ENCODE results near the gene ATRNL1. TPM values are rescaled to one million over a fixed set of nuclear protein-coding genes. Genes with fewer than 3 reads are reported as not detected.

The ATRNL1 gene
- total RNA-seq, 1 experiment from 2014 or later: 28.7 TPM

- TF ChIP-seq, protein P1, sequence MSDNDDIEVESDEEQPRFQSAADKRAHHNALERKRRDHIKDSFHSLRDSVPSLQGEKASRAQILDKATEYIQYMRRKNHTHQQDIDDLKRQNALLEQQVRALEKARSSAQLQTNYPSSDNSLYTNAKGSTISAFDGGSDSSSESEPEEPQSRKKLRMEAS (CRISPR knock-in tag; IDR thresholded peaks at IDR 0.05): no peak
- TF ChIP-seq E2F5 (CRISPR knock-in tag; IDR thresholded peaks at IDR 0.05): 0 out of 2 replicates have a peak, but pooled peaks have one; percentile 14
- no peak for TF ChIP-seq ZNF219 (CRISPR knock-in tag; IDR thresholded peaks at IDR 0.05; ENCODE audit: borderline replicate concordance)
- TF ChIP-seq HMGXB4 (CRISPR knock-in tag; IDR thresholded peaks at IDR 0.05): peak; percentile 87; the same call in 1 of the 2 replicates
- TF ChIP-seq, protein P2, sequence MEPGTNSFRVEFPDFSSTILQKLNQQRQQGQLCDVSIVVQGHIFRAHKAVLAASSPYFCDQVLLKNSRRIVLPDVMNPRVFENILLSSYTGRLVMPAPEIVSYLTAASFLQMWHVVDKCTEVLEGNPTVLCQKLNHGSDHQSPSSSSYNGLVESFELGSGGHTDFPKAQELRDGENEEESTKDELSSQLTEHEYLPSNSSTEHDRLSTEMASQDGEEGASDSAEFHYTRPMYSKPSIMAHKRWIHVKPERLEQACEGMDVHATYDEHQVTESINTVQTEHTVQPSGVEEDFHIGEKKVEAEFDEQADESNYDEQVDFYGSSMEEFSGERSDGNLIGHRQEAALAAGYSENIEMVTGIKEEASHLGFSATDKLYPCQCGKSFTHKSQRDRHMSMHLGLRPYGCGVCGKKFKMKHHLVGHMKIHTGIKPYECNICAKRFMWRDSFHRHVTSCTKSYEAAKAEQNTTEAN (CRISPR knock-in tag; IDR thresholded peaks at IDR 0.05): no peak
- no peak for TF ChIP-seq NR3C1 (CRISPR knock-in tag; conservative IDR thresholded peaks at IDR 0.05; ENCODE audit: low read depth)
- no peak for TF ChIP-seq TP53 (CRISPR knock-in tag; IDR thresholded peaks at IDR 0.05)
- TF ChIP-seq FOXJ3 (CRISPR knock-in tag; IDR thresholded peaks at IDR 0.05; ENCODE audit: borderline replicate concordance): no peak
- peak; percentile 19; the same call in 1 of the 2 replicates for TF ChIP-seq ETV6 (CRISPR knock-in tag; IDR thresholded peaks at IDR 0.05)
- TF ChIP-seq, protein P3, sequence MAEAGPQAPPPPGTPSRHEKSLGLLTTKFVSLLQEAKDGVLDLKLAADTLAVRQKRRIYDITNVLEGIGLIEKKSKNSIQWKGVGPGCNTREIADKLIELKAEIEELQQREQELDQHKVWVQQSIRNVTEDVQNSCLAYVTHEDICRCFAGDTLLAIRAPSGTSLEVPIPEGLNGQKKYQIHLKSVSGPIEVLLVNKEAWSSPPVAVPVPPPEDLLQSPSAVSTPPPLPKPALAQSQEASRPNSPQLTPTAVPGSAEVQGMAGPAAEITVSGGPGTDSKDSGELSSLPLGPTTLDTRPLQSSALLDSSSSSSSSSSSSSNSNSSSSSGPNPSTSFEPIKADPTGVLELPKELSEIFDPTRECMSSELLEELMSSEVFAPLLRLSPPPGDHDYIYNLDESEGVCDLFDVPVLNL (CRISPR knock-in tag; IDR thresholded peaks at IDR 0.05; ENCODE audit: borderline replicate concordance, low read depth): 0 out of 2 replicates have a peak, but pooled peaks have one; percentile 28
- no peak for TF ChIP-seq MLX (CRISPR knock-in tag; IDR thresholded peaks at IDR 0.05)
- TF ChIP-seq ATF1 (CRISPR knock-in tag; IDR thresholded peaks at IDR 0.05): no peak
- peak; percentile 54; the same call in 1 of the 2 replicates for TF ChIP-seq FOXP1 (CRISPR knock-in tag; IDR thresholded peaks at IDR 0.05; ENCODE audit: borderline replicate concordance)
- TF ChIP-seq JUN (CRISPR knock-in tag; IDR thresholded peaks at IDR 0.05): no peak
- no peak for TF ChIP-seq KAT7 (CRISPR knock-in tag; IDR thresholded peaks at IDR 0.05; ENCODE audit: borderline replicate concordance)
- TF ChIP-seq USF2 (CRISPR knock-in tag; IDR thresholded peaks at IDR 0.05): no peak
- TF ChIP-seq NR2C2 (CRISPR knock-in tag; IDR thresholded peaks at IDR 0.05): no peak
- TF ChIP-seq ZNF671 (CRISPR knock-in tag; IDR thresholded peaks at IDR 0.05): no peak
- TF ChIP-seq USF1 (CRISPR knock-in tag; IDR thresholded peaks at IDR 0.05): no peak
- TF ChIP-seq ZNF138 (CRISPR knock-in tag; conservative IDR thresholded peaks at IDR 0.05): no peak
- TF ChIP-seq RELA (CRISPR knock-in tag; IDR thresholded peaks at IDR 0.05; ENCODE audit: borderline replicate concordance): no peak
- no peak for TF ChIP-seq ZSCAN18 (CRISPR knock-in tag; IDR thresholded peaks at IDR 0.05)
These were observed at the start of gene ATRNL1 (continued) for GRCh38 chr10:115093286-115093775.
